K562 (cell line): ENCODE measurements around the gene TSTD1. TPM values are rescaled to one million over a fixed set of nuclear protein-coding genes. Genes with fewer than 3 reads are reported as not detected.

Experiments used
- CREB1 ChIP-seq, 2 experiments: sonication (generic) in 1 of 2; formaldehyde crosslinking in 1 of 2; IDR thresholded peaks; 2 replicates each; pipeline versions ENCODE4 v1.6.1 to v1.8.0; 2012 to 2022; ENCODE audit warnings: inconsistent platforms in 1 of 2, mild to moderate bottlenecking in 1 of 2, missing genetic modification reagents in 1 of 2, moderate library complexity in 1 of 2
- ESRRA ChIP-seq: fragments of 450-650 bp; IDR thresholded peaks from 2 replicates; pipeline ENCODE4 v1.6.1; 2014; ENCODE audit warnings: low read depth, mild to moderate bottlenecking, moderate library complexity, borderline replicate concordance
- FOSL1 ChIP-seq: fragments of 200-800 bp; sonication (Bioruptor generic); conservative IDR thresholded peaks from 2 replicates; pipeline ENCODE4 v1.6.1; 2016; ENCODE audit warnings: missing genetic modification characterization, missing compliant biosample characterization
- GTF2E2 ChIP-seq: fragments of 200-800 bp; sonication (Bioruptor generic); IDR thresholded peaks from 2 replicates; pipeline ENCODE4 v1.6.1; 2016; ENCODE audit warnings: missing genetic modification characterization, missing compliant biosample characterization
- NFE2L1 ChIP-seq: fragments of 450-650 bp; IDR thresholded peaks from 2 replicates; pipeline ENCODE4 v1.6.1; 2016; ENCODE audit warnings: missing genetic modification characterization, low read depth, mild to moderate bottlenecking, missing compliant biosample characterization, moderate library complexity, borderline replicate concordance
- ZFP36 ChIP-seq: fragments of 150-350 bp; IDR thresholded peaks from 2 replicates; pipeline ENCODE4 v1.6.1; 2018; ENCODE audit warnings: low read length, low read depth; ENCODE audit not compliant: partially characterized antibody
- ZNF445 ChIP-seq: fragments of 250-450 bp; sonication (Bioruptor Pico); IDR thresholded peaks from 2 replicates; pipeline ENCODE4 v1.4.0; 2020; ENCODE audit warnings: low read depth, mild to moderate bottlenecking, moderate library complexity
- polyA plus RNA-seq, 8 experiments: library from polyadenylated mRNA; depleted of rRNA in 4 of 8; stranded (reverse) in 5 of 8; unstranded in 3 of 8; fragments of >200 nt; fragmentation: Nextera tagmentation in 2 of 8; fragmentation: Illumina TruSeq in 1 of 8; extraction: Ambion mirVana in 2 of 8; extraction: Trizol in 1 of 8; gene quantifications; 2 replicates each; pipeline versions ENCODE4 v1.2.1 to v1.2.3, GENCODE V29; 2011 to 2014; ENCODE audit warnings: inconsistent platforms in 1 of 8, missing spikeins in 1 of 8
- total RNA-seq, 7 experiments: library from RNA; depleted of rRNA in 6 of 7; stranded (reverse); fragments of >200 nt in 6 of 7; fragmentation: Illumina TruSeq in 2 of 7; extraction: Trizol in 2 of 7; gene quantifications; 2 replicates each; pipeline versions ENCODE4 v1.2.1 to v1.2.3, GENCODE V29; 2011 to 2021; ENCODE audit warnings: low replicate concordance in 1 of 7
- TF ChIP-seq, protein P1 (sequence below), 2 experiments: fragments of 450-650 bp; formaldehyde crosslinking in 1 of 2; IDR thresholded peaks; 2 replicates each; pipeline versions ENCODE4 v1.4.0 to v1.6.1; 2014 to 2020; ENCODE audit warnings: mild to moderate bottlenecking in 2 of 2, borderline replicate concordance in 1 of 2, low read depth in 1 of 2
- TF ChIP-seq, protein P2 (sequence below): fragments of 250-450 bp; sonication (Bioruptor Pico); IDR thresholded peaks from 2 replicates; pipeline ENCODE4 v1.4.0; 2020
- TF ChIP-seq, protein P3 (sequence below): fragments of 250-450 bp; sonication (Bioruptor Pico); IDR thresholded peaks from 2 replicates; pipeline ENCODE4 v1.8.0; 2022; ENCODE audit warnings: moderate library complexity, mild to moderate bottlenecking, inconsistent platforms
- TF ChIP-seq, protein P4 (sequence below), 2 experiments: fragments of 450-650 bp; IDR thresholded peaks; 2 replicates each; pipeline ENCODE4 v1.6.1; 2016

The TSTD1 gene
- total and polyA plus RNA-seq, 9 of the 15 experiments (the other 6 are each of a cell fraction or from before 2014, with no cell fraction given) = 0.23 to 0.53 TPM; not detected in 7

DNA sequence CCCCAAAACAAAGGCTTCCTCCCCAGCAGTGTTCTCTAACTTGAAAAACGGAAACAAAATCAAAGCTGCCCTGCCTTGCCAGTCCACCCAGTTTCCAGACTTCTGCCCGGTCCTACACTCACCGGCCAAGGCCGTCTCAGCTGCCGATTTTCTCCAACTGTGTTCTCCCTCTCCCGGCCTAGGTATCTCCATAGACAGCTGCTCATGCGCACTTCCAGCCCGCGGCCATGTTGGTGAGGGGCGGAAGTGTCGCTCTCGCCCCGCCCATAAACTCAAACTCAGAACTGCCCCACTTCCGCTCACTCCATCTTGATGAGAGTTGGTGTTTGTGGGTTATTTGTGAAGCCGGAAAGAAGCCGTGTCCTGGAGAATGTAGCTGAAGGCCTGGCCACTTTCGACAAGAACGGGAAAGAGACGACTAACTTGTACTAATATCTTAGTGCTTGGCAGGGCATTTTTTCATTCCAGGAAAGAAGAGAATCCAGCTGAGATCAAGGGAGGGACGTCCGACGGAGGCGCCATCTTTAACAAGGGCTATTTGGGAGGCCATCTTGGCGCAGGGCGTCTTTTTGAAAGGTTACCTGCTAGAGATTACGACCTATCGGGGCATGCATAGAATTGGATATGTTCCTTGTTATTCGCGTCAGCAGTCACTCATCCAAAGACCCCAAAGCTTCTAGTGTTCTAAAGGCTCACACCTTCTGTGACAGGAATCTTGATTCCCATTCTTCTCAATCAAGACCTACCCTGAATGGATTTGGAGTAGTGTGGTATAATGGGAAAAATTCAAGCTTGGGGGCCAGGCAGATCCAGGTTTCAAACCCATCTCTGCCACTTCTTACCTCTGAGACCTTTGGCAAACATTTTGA, 7.2 kb upstream of the TSTD1 start, which contains the start of gene USF1 (continued):
- TF ChIP-seq ZNF445 (CRISPR knock-in tag) (peak; percentile 71; the same call in 1 of the 2 replicates), GTF2E2 (tag) (peak; percentile 92), CREB1 (IDR thresholded peaks at IDR 0.05) (peak; percentile 57; the same call in 1 of the 2 replicates), CREB1 (CRISPR knock-in tag; IDR thresholded peaks at IDR 0.05) (no peak), ZFP36 (no peak), ESRRA (0 out of 2 replicates have a peak, but pooled peaks have one; percentile 48), FOSL1 (tag) (peak; percentile 32; the same call in 1 of the 2 replicates), NFE2L1 (tag) (no peak; the same call in 1 of the 2 replicates)
- TF ChIP-seq, protein P1, sequence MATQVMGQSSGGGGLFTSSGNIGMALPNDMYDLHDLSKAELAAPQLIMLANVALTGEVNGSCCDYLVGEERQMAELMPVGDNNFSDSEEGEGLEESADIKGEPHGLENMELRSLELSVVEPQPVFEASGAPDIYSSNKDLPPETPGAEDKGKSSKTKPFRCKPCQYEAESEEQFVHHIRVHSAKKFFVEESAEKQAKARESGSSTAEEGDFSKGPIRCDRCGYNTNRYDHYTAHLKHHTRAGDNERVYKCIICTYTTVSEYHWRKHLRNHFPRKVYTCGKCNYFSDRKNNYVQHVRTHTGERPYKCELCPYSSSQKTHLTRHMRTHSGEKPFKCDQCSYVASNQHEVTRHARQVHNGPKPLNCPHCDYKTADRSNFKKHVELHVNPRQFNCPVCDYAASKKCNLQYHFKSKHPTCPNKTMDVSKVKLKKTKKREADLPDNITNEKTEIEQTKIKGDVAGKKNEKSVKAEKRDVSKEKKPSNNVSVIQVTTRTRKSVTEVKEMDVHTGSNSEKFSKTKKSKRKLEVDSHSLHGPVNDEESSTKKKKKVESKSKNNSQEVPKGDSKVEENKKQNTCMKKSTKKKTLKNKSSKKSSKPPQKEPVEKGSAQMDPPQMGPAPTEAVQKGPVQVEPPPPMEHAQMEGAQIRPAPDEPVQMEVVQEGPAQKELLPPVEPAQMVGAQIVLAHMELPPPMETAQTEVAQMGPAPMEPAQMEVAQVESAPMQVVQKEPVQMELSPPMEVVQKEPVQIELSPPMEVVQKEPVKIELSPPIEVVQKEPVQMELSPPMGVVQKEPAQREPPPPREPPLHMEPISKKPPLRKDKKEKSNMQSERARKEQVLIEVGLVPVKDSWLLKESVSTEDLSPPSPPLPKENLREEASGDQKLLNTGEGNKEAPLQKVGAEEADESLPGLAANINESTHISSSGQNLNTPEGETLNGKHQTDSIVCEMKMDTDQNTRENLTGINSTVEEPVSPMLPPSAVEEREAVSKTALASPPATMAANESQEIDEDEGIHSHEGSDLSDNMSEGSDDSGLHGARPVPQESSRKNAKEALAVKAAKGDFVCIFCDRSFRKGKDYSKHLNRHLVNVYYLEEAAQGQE (IDR thresholded peaks at IDR 0.05; ENCODE audit: borderline replicate concordance) = 0 out of 2 replicates have a peak, but pooled peaks have one; percentile 2
- TF ChIP-seq, protein P1 (CRISPR knock-in tag; IDR thresholded peaks at IDR 0.05; ENCODE audit: low read depth) = no peak
- TF ChIP-seq, protein P2, sequence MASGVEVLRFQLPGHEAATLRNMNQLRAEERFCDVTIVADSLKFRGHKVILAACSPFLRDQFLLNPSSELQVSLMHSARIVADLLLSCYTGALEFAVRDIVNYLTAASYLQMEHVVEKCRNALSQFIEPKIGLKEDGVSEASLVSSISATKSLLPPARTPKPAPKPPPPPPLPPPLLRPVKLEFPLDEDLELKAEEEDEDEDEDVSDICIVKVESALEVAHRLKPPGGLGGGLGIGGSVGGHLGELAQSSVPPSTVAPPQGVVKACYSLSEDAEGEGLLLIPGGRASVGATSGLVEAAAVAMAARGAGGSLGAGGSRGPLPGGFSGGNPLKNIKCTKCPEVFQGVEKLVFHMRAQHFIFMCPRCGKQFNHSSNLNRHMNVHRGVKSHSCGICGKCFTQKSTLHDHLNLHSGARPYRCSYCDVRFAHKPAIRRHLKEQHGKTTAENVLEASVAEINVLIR = 0 out of 2 replicates have a peak, but pooled peaks have one; percentile 6
- TF ChIP-seq, protein P3, sequence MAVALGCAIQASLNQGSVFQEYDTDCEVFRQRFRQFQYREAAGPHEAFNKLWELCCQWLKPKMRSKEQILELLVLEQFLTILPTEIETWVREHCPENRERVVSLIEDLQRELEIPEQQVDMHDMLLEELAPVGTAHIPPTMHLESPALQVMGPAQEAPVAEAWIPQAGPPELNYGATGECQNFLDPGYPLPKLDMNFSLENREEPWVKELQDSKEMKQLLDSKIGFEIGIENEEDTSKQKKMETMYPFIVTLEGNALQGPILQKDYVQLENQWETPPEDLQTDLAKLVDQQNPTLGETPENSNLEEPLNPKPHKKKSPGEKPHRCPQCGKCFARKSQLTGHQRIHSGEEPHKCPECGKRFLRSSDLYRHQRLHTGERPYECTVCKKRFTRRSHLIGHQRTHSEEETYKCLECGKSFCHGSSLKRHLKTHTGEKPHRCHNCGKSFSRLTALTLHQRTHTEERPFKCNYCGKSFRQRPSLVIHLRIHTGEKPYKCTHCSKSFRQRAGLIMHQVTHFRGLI = no peak
- TF ChIP-seq, protein P4, sequence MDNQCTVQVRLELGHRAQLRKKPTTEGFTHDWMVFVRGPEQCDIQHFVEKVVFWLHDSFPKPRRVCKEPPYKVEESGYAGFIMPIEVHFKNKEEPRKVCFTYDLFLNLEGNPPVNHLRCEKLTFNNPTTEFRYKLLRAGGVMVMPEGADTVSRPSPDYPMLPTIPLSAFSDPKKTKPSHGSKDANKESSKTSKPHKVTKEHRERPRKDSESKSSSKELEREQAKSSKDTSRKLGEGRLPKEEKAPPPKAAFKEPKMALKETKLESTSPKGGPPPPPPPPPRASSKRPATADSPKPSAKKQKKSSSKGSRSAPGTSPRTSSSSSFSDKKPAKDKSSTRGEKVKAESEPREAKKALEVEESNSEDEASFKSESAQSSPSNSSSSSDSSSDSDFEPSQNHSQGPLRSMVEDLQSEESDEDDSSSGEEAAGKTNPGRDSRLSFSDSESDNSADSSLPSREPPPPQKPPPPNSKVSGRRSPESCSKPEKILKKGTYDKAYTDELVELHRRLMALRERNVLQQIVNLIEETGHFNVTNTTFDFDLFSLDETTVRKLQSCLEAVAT (IDR thresholded peaks at IDR 0.05) = no peak
